H9 (cell line): ENCODE results near the gene NFAM1. TPM values are rescaled to one million over a fixed set of nuclear protein-coding genes. Genes with fewer than 3 reads are reported as not detected.

Source experiments
- DNase-seq: peaks from one replicate; pipeline ENCODE4 v3.0.0-alpha.2; 2017
- H2AFZ ChIP-seq: one replicate; pipeline ENCODE4 v1.6.1; 2013; ENCODE audit warnings: mild to moderate bottlenecking, low read length, control low read depth, moderate library complexity
- H2AK5ac ChIP-seq: 2 replicates; pipeline ENCODE4 v1.6.1; 2013; ENCODE audit warnings: low read length, control low read depth, mixed read lengths; ENCODE audit not compliant: insufficient read length
- H2BK120ac ChIP-seq: one replicate; pipeline ENCODE4 v1.6.1; 2013; ENCODE audit warnings: low read depth, mild to moderate bottlenecking, low read length, control low read depth, inconsistent platforms; ENCODE audit not compliant: poor library complexity, severe bottlenecking
- H2BK12ac ChIP-seq: 2 replicates; pipeline ENCODE4 v1.6.1; 2013; ENCODE audit warnings: low read length, control low read depth, mixed read lengths, low read depth; ENCODE audit not compliant: insufficient read length
- H2BK15ac ChIP-seq: 2 replicates; pipeline ENCODE4 v1.6.1; 2013; ENCODE audit warnings: low read depth, low read length, control low read depth
- H2BK20ac ChIP-seq: one replicate; pipeline ENCODE4 v1.6.1; 2013; ENCODE audit warnings: low read depth, mild to moderate bottlenecking, low read length, control low read depth, inconsistent platforms; ENCODE audit not compliant: poor library complexity, severe bottlenecking
- H2BK5ac ChIP-seq: 2 replicates; pipeline ENCODE4 v1.6.1; 2013; ENCODE audit warnings: low read length, control low read depth, mixed read lengths; ENCODE audit not compliant: insufficient read length
- H3K14ac ChIP-seq: 2 replicates; pipeline ENCODE4 v1.6.1; 2013; ENCODE audit warnings: low read length, control low read depth; ENCODE audit not compliant: insufficient read depth
- H3K18ac ChIP-seq: 2 replicates; pipeline ENCODE4 v1.6.1; 2013; ENCODE audit warnings: low read depth, mild to moderate bottlenecking, mixed read lengths, low read length, control low read depth; ENCODE audit not compliant: insufficient read length
- H3K23ac ChIP-seq: 2 replicates; pipeline ENCODE4 v1.6.1; 2013; ENCODE audit warnings: low read length, control low read depth, mixed read lengths, low read depth; ENCODE audit not compliant: insufficient read length
- H3K23me2 ChIP-seq: 2 replicates; pipeline ENCODE4 v1.6.1; 2013; ENCODE audit warnings: low read depth, mild to moderate bottlenecking, mixed read lengths, low read length, control low read depth; ENCODE audit not compliant: insufficient read length, poor library complexity, severe bottlenecking
- H3K27ac ChIP-seq: 2 replicates; pipeline ENCODE4 v1.5.1; 2013; ENCODE audit warnings: low read length, control low read depth, mixed read lengths, low read depth; ENCODE audit not compliant: insufficient read length
- H3K27me3 ChIP-seq: 2 replicates; pipeline ENCODE4 v1.6.1; 2013; ENCODE audit warnings: low read length, control low read depth, inconsistent platforms; ENCODE audit not compliant: insufficient read depth
- H3K4ac ChIP-seq: 2 replicates; pipeline ENCODE4 v1.6.1; 2013; ENCODE audit warnings: low read depth, mild to moderate bottlenecking, control low read depth, inconsistent platforms, low read length, moderate library complexity
- H3K4me1 ChIP-seq: 2 replicates; pipeline ENCODE4 v1.6.1; 2013; ENCODE audit warnings: low read length, control low read depth, inconsistent platforms; ENCODE audit not compliant: insufficient read depth
- H3K4me2 ChIP-seq: 2 replicates; pipeline ENCODE4 v1.6.1; 2013; ENCODE audit warnings: low read length, control low read depth, mixed read lengths; ENCODE audit not compliant: insufficient read length, insufficient read depth
- H3K56ac ChIP-seq: 2 replicates; pipeline ENCODE4 v1.6.1; 2013; ENCODE audit warnings: low read depth, mild to moderate bottlenecking, mixed read lengths, low read length, control low read depth; ENCODE audit not compliant: insufficient read length
- H3K79me1 ChIP-seq: 2 replicates; pipeline ENCODE4 v1.6.1; 2013; ENCODE audit warnings: low read depth, mild to moderate bottlenecking, moderate library complexity, low read length, control low read depth, inconsistent platforms; ENCODE audit not compliant: insufficient read depth, poor library complexity, severe bottlenecking
- H3K79me2 ChIP-seq: 2 replicates; pipeline ENCODE4 v1.6.1; 2013; ENCODE audit warnings: low read length, control low read depth, inconsistent platforms; ENCODE audit not compliant: insufficient read depth
- H3K9ac ChIP-seq: 2 replicates; pipeline ENCODE4 v1.6.1; 2013; ENCODE audit warnings: low read length, control low read depth, mixed read lengths; ENCODE audit not compliant: insufficient read length; ENCODE audit errors: extremely low read depth
- H3K9me3 ChIP-seq: one replicate; pipeline ENCODE4 v1.6.1; 2013; ENCODE audit warnings: low read depth, low read length, inconsistent platforms; ENCODE audit not compliant: control insufficient read depth
- H3T11ph ChIP-seq: one replicate; pipeline ENCODE4 v1.6.1; 2013; ENCODE audit warnings: mild to moderate bottlenecking, low read length, control low read depth, inconsistent platforms
- H4K20me1 ChIP-seq: one replicate; pipeline ENCODE4 v1.6.1; 2013; ENCODE audit not compliant: control insufficient read depth, insufficient read length, insufficient read depth
- H4K5ac ChIP-seq: 2 replicates; pipeline ENCODE4 v1.6.1; 2013; ENCODE audit warnings: low read depth, mild to moderate bottlenecking, mixed read lengths, low read length, control low read depth; ENCODE audit not compliant: insufficient read length
- H4K8ac ChIP-seq: replicated peaks from 2 replicates; pipeline ENCODE4 v1.6.1; 2013; ENCODE audit warnings: low read length, control low read depth, mixed read lengths, low read depth; ENCODE audit not compliant: insufficient read length
- H4K91ac ChIP-seq: 2 replicates; pipeline ENCODE4 v1.6.1; 2013; ENCODE audit warnings: low read depth, mild to moderate bottlenecking, moderate library complexity, mixed read lengths, low read length, control low read depth; ENCODE audit not compliant: insufficient read length
- H3K27ac Mint-ChIP-seq, 3 experiments: 2 replicates in 2 of 3; 3 replicates in 1 of 3; pipeline ENCODE4 v1.8.0; 2020 to 2021; ENCODE audit warnings: mixed read lengths in 3 of 3, mild to moderate bottlenecking in 1 of 3, moderate library complexity in 1 of 3
- H3K27me3 Mint-ChIP-seq: 2 replicates; pipeline ENCODE4 v1.8.0; 2021; ENCODE audit warnings: low read depth, mild to moderate bottlenecking, moderate library complexity, mixed read lengths
- H3K36me3 Mint-ChIP-seq, 3 experiments: 2 replicates in 2 of 3; 3 replicates in 1 of 3; pipeline ENCODE4 v1.8.0; 2020 to 2021; ENCODE audit warnings: low read depth in 3 of 3, mixed read lengths in 3 of 3; ENCODE audit not compliant: insufficient read depth in 1 of 3
- H3K4me1 Mint-ChIP-seq, 2 experiments: 2 replicates each; pipeline ENCODE4 v1.8.0; 2020; ENCODE audit warnings: mixed read lengths in 2 of 2
- H3K4me3 Mint-ChIP-seq, 2 experiments: 2 replicates in 1 of 2; 3 replicates in 1 of 2; pipeline ENCODE4 v1.8.0; 2020 to 2021; ENCODE audit warnings: mild to moderate bottlenecking in 2 of 2, mixed read lengths in 2 of 2, moderate library complexity in 1 of 2
- H3K9me3 Mint-ChIP-seq, 2 experiments: 2 replicates in 1 of 2; 3 replicates in 1 of 2; pipeline ENCODE4 v1.8.0; 2020; ENCODE audit warnings: mild to moderate bottlenecking in 2 of 2, mixed read lengths in 2 of 2, moderate library complexity in 1 of 2
- CTCF ChIP-seq: fragments of 200-600 bp; sonication (generic); conservative IDR thresholded peaks from 3 replicates; pipeline ENCODE4 v1.8.0; 2021; ENCODE audit warnings: antibody characterized with exemption, mild to moderate bottlenecking
- WGBS: extraction: QIAGEN DNeasy Blood & Tissue Kit; methylation state at CpG from one replicate; pipeline ENCODE4 v1.1.7; 2013; ENCODE audit warnings: missing lambda C conversion rate, low lambda C conversion rate, mixed read lengths; ENCODE audit not compliant: insufficient read length; ENCODE audit errors: extremely low coverage; 5-methylcytosine and 5-hydroxymethylcytosine counted together
- total RNA-seq: library from RNA; stranded (reverse); gene quantifications from 2 replicates; pipeline ENCODE4 v1.2.1, GENCODE V29; 2021

Gene NFAM1
- total RNA-seq, 1 experiment from 2014 or later: 0.68 TPM

GRCh38 chr22:42437488-42438292 is 5.5 kb upstream of the NFAM1 start:
- Histone ChIP-seq H2BK20ac (no peak overlapping the region), H3K18ac (no peak overlapping the region), H3K4me1 (no peaks in the 10 kb centered on the region), H4K91ac (no peak overlapping the region), H3K56ac (no peak overlapping the region), H3K14ac (no peak overlapping the region; the same call in 1 of the 2 replicates), H2AK5ac (no peak overlapping the region), H3K79me2 (no peaks in the 10 kb centered on the region), H2BK12ac (no peak overlapping the region), H3K9ac (no peak overlapping the region), H2BK15ac (no peak overlapping the region), H3K4me2 (peak overlapping the region; percentile 65), H4K8ac (no peak overlapping the region), H3K4ac (no peak overlapping the region), H2BK5ac (no peak overlapping the region), H3K23me2 (peaks cover 6% of the 10 kb centered on the region), H3K79me1 (no peaks in the 10 kb centered on the region), H3K27ac (no peak overlapping the region), H4K20me1 (no peaks in the 10 kb centered on the region), H2AFZ (no peak overlapping the region), H3K9me3 (no peaks in the 10 kb centered on the region), H4K5ac (no peak overlapping the region), H3K23ac (no peak overlapping the region), H2BK120ac (no peak overlapping the region), H3T11ph (no peak overlapping the region), H3K27me3 (no peaks in the 10 kb centered on the region; the same call in 1 of the 2 replicates)
- H3K27ac Mint-ChIP-seq: no peak overlapping the region
- TF ChIP-seq CTCF: peak; percentile 99
- peak; percentile 84 for DNase-seq
- H3K4me3 Mint-ChIP-seq: peak overlapping the region; percentile 72 to 87
- H3K27me3 Mint-ChIP-seq: peaks cover 39% of the 10 kb centered on the region
- peaks cover 30 to 39% of the 10 kb centered on the region in 2 experiments for H3K4me1 Mint-ChIP-seq
- H3K9me3 Mint-ChIP-seq: no peaks in the 10 kb centered on the region; a peak in 1 of 5 replicates
- no CpG with 5 or more reads among the region's 33 CpGs for WGBS
- no peaks in the 10 kb centered on the region for H3K36me3 Mint-ChIP-seq
